Nephron (organoid): ENCODE results near the gene NAA50.
A peak's percentile ranks its signal among the peaks of the same experiment; 100 is the strongest.

Experiments
- H3K27ac Mint-ChIP-seq, 3 experiments: 2 replicates each; pipeline ENCODE4 v1.8.0; 2020; ENCODE audit warnings: mixed read lengths in 3 of 3, mild to moderate bottlenecking in 2 of 3, moderate library complexity in 1 of 3
- H3K27me3 Mint-ChIP-seq: 2 replicates; pipeline ENCODE4 v1.8.0; 2021; ENCODE audit warnings: low read depth, mild to moderate bottlenecking, moderate library complexity, mixed read lengths
- H3K36me3 Mint-ChIP-seq: 2 replicates; pipeline ENCODE4 v1.8.0; 2020; ENCODE audit warnings: low read depth, mixed read lengths
- H3K4me1 Mint-ChIP-seq: 2 replicates; pipeline ENCODE4 v1.8.0; 2020; ENCODE audit warnings: mixed read lengths
- H3K4me3 Mint-ChIP-seq, 3 experiments: 2 replicates each; pipeline ENCODE4 v1.8.0; 2020; ENCODE audit warnings: mild to moderate bottlenecking in 3 of 3, mixed read lengths in 3 of 3, moderate library complexity in 2 of 3
- H3K9me3 Mint-ChIP-seq: 2 replicates; pipeline ENCODE4 v1.8.0; 2020; ENCODE audit warnings: mixed read lengths
- TF ChIP-seq, protein P1 (sequence below), 3 experiments: fragments of 200-600 bp; sonication (generic); IDR thresholded peaks; one replicate each; pipeline ENCODE4 v1.5.0; 2021; ENCODE audit warnings: antibody characterized with exemption in 3 of 3; ENCODE audit not compliant: unreplicated experiment in 3 of 3

Gene NAA50

DNA sequence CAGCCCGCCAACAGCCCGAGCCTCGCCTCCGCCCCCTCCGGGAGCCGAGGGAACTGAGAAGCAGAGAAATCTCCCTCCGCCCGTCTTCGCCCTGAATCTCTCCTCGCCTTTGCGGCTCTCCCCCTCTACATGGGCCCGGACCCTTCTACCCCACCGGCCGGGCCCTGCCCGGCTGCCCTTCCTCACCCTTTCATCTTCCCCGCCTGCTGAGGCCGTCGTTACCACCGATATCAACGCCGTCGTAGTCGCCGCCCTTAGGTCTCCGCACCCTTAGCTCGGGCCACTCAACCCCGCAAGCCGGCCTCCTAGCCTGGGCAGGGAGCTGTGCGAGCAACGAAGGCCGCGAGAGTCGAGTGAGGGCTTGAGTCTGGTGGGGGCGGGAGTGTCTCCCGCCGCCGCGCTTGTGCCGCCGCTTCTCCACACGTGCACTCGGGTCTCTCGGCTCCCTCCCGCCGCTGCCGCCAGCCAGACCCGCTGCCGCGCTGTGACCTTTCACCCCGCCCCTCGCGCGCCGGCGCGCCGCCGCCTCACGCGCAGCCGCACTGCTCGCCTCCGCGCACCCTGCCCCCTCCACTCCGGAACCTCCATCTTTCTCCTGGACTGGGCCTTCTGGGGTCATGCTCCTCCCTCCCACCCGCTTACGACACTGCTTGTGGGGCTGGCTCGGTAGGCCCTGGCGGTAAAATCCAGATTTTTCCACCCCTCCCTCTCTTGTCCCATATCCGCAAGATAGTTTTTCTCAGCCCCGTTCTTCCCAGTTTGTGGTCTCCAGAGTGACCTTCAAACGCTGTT, at the start of gene NAA50:
TSS of gene NAA50 (minus strand) at position 494 of the 792 bp plus-strand sequence. CDS start at position 194, 300 bp downstream.
- peaks cover 51% of the 10 kb centered on the region for H3K4me1 Mint-ChIP-seq
- H3K27ac Mint-ChIP-seq, result peak within 1 kb of the TSS; percentile 100

DNA sequence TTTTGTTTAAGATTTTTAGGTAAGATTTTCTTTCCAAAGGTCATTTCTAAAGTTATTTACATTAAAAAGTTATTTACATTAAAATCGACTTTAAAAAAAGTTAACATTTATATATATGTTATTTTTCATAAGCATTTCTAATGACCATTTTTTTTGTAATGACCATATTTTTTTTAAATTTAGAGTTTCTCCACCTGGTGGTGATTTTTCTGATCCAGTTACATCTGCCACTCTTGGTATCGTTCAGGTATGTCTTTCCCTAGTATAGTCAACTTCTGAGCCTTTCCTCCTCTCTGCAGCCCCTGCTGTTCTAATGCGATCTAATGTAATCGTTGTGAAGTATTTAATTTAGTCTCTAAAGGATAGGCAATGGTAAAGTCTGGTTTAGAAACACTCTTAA, 49.6 kb upstream of the NAA50 start:
- no peaks in the 10 kb centered on the region for H3K4me1 Mint-ChIP-seq
- no peak overlapping the region for H3K27ac Mint-ChIP-seq
- TF ChIP-seq, protein P1, sequence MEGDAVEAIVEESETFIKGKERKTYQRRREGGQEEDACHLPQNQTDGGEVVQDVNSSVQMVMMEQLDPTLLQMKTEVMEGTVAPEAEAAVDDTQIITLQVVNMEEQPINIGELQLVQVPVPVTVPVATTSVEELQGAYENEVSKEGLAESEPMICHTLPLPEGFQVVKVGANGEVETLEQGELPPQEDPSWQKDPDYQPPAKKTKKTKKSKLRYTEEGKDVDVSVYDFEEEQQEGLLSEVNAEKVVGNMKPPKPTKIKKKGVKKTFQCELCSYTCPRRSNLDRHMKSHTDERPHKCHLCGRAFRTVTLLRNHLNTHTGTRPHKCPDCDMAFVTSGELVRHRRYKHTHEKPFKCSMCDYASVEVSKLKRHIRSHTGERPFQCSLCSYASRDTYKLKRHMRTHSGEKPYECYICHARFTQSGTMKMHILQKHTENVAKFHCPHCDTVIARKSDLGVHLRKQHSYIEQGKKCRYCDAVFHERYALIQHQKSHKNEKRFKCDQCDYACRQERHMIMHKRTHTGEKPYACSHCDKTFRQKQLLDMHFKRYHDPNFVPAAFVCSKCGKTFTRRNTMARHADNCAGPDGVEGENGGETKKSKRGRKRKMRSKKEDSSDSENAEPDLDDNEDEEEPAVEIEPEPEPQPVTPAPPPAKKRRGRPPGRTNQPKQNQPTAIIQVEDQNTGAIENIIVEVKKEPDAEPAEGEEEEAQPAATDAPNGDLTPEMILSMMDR (IDR thresholded peaks at IDR 0.05; ENCODE audit: unreplicated experiment in 3 of 3), result no peak
- no peaks in the 10 kb centered on the region for H3K27me3 Mint-ChIP-seq
- H3K36me3 Mint-ChIP-seq, result peaks cover 43% of the 10 kb centered on the region
- H3K4me3 Mint-ChIP-seq, result no peak overlapping the region
- no peaks in the 10 kb centered on the region for H3K9me3 Mint-ChIP-seq

More for the DNA sequence above, at the start of gene NAA50:
- Mint-ChIP-seq H3K4me3 (peak within 1 kb of the TSS; percentile 96 to 100 (median 96)), H3K9me3 (no peaks in the 10 kb centered on the region), H3K27me3 (no peaks in the 10 kb centered on the region), H3K36me3 (peaks cover 5% of the 10 kb centered on the region)
- TF ChIP-seq, protein P1 (IDR thresholded peaks at IDR 0.05; ENCODE audit: unreplicated experiment in 3 of 3), result peak in 2 of 3 experiments; percentile 8 to 44

DNA sequence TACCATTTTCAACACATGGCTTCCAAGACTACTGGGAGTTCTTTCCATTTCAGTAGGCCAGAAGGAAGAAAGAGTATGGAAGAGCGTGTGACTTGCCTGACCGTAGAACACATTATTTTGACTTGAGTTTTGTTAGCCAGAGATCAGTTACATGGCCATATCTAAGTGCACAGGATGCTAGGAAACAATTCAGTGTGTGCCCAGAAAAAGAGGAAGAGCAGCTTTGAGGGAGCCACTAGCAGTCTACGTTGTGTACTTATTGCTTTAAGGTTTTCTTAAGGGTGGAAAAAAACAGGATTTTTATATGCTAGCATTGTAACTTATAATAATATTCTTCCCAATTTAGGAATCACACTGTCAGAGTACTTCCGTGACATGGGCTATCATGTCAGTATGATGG, 48.5 kb upstream of the NAA50 start:
- H3K4me1 Mint-ChIP-seq, result no peaks in the 10 kb centered on the region
- TF ChIP-seq, protein P1 (IDR thresholded peaks at IDR 0.05; ENCODE audit: unreplicated experiment in 3 of 3), result no peak
- H3K9me3 Mint-ChIP-seq, result no peaks in the 10 kb centered on the region
- peaks cover 39% of the 10 kb centered on the region for H3K36me3 Mint-ChIP-seq
- H3K4me3 Mint-ChIP-seq, result no peak overlapping the region
- H3K27ac Mint-ChIP-seq, result no peak overlapping the region
- no peaks in the 10 kb centered on the region for H3K27me3 Mint-ChIP-seq

DNA sequence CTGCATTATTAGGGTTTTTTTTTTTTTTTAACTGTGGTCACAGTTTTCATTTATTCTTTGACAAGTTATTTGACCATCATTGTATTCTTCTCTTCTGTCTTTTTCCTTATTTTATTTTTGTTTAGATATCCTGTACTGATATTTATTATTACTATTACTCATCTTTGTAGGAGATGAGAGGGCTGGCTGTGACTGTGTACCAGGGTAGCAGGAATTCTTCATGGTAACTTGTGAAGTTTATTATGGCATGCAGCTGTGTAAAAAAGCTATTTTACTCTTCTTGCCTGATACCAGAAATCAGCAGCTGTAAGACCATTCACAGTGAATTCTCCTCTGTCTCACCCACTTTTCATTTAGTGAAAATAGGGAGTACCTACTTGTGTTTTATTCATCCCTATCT, 45.3 kb upstream of the NAA50 start:
- H3K36me3 Mint-ChIP-seq, result peaks cover 35% of the 10 kb centered on the region

DNA sequence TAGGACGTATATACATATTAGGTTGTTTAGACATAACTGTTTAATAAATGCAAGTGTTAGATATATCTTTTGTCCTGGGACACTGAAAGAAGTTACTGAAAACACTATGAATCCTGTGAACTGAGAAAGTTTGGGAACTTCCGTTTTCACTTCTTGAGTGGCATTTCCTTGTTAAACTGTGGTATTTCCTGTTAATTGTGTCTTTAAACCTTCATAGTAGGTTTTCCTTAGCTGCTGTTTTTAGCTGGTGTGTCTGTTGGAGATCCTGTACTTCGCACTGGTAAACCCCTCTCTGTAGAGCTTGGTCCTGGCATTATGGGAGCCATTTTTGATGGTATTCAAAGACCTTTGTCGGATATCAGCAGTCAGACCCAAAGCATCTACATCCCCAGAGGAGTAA, 37.9 kb upstream of the NAA50 start:
- Mint-ChIP-seq H3K4me1 (no peaks in the 10 kb centered on the region), H3K36me3 (peaks cover 22% of the 10 kb centered on the region)

More for the DNA sequence above, 45.3 kb upstream of the NAA50 start:
- no peak overlapping the region for H3K27ac Mint-ChIP-seq
- no peaks in the 10 kb centered on the region for H3K27me3 Mint-ChIP-seq
- no peak overlapping the region for H3K4me3 Mint-ChIP-seq
- H3K9me3 Mint-ChIP-seq, result no peaks in the 10 kb centered on the region
- TF ChIP-seq, protein P1 (IDR thresholded peaks at IDR 0.05; ENCODE audit: unreplicated experiment in 3 of 3), result no peak
- no peaks in the 10 kb centered on the region for H3K4me1 Mint-ChIP-seq

More for the DNA sequence above, 37.9 kb upstream of the NAA50 start:
- TF ChIP-seq, protein P1 (IDR thresholded peaks at IDR 0.05; ENCODE audit: unreplicated experiment in 3 of 3), result no peak
- H3K27ac Mint-ChIP-seq, result peak overlapping the region in 1 of 3 experiments; percentile 64
- H3K27me3 Mint-ChIP-seq, result no peaks in the 10 kb centered on the region
- no peak overlapping the region for H3K4me3 Mint-ChIP-seq
- H3K9me3 Mint-ChIP-seq, result no peaks in the 10 kb centered on the region
